GM12864 (cell line): ENCODE results near the gene PAPOLA.

Experiments
- DNase-seq: peaks from one replicate; pipeline ENCODE4 v3.0.0-alpha.2; 2011; ENCODE audit warnings: low read depth
- H3K4me3 ChIP-seq: 2 replicates; pipeline ENCODE4 v1.5.1; 2011; ENCODE audit warnings: mild to moderate bottlenecking, low read depth, low read length, control low read depth
- CTCF ChIP-seq: IDR thresholded peaks from 2 replicates; pipeline ENCODE4 v1.5.1; 2011; ENCODE audit warnings: low read depth, mild to moderate bottlenecking, moderate library complexity, low read length, control low read depth, inconsistent platforms; ENCODE audit errors: missing control alignments

PAPOLA gene

GRCh38 chr14:96597680-96598079 is 95.5 kb downstream of the PAPOLA start:
- TF ChIP-seq CTCF = no peak

GRCh38 chr14:96598332-96598928 is 96.2 kb downstream of the PAPOLA start:
- no peak for TF ChIP-seq CTCF
- no peak overlapping the region for H3K4me3 ChIP-seq
- DNase-seq = no peak

More at GRCh38 chr14:96597680-96598079, 95.5 kb downstream of the PAPOLA start:
- DNase-seq = no peak
- H3K4me3 ChIP-seq = no peak overlapping the region

GRCh38 chr14:96599076-96599475 is 96.9 kb downstream of the PAPOLA start:
- no peak for TF ChIP-seq CTCF
- DNase-seq = no peak
- H3K4me3 ChIP-seq = no peak overlapping the region

GRCh38 chr14:96602186-96602585 is 100.0 kb downstream of the PAPOLA start:
- DNase-seq = no peak
- no peak overlapping the region for H3K4me3 ChIP-seq
- TF ChIP-seq CTCF = no peak

- H3K4me3 ChIP-seq = no peak overlapping the region
- no peak for TF ChIP-seq CTCF
- no peak for DNase-seq
These were observed 101.4 kb downstream of the PAPOLA start for GRCh38 chr14:96603350-96604255.

GRCh38 chr14:96614481-96614881 is 112.3 kb downstream of the PAPOLA start:
- no peak for DNase-seq
- H3K4me3 ChIP-seq = no peak overlapping the region
- TF ChIP-seq CTCF = no peak
